Mesenchymal stem cell (in vitro differentiated cells and primary cell): ENCODE results near the gene AGR3. TPM values are rescaled to one million over a fixed set of nuclear protein-coding genes. Genes with fewer than 3 reads are reported as not detected.
A peak's percentile ranks its signal among the peaks of the same experiment; 100 is the strongest.

Experiments used
- DNase-seq: peaks from one replicate; pipeline ENCODE4 v3.0.0-alpha.2; 2013
- H2AFZ ChIP-seq: one replicate; pipeline ENCODE4 v1.6.1; 2013; ENCODE audit warnings: low read depth, mild to moderate bottlenecking, control low read depth, inconsistent platforms, low read length, moderate library complexity
- H2AK5ac ChIP-seq: 2 replicates; pipeline ENCODE4 v1.6.1; 2013; ENCODE audit warnings: low read length, moderate library complexity, mild to moderate bottlenecking, inconsistent platforms; ENCODE audit not compliant: severe bottlenecking
- H2BK120ac ChIP-seq: one replicate; pipeline ENCODE4 v1.6.1; 2013; ENCODE audit warnings: low read depth, mild to moderate bottlenecking, inconsistent platforms, low read length, moderate library complexity
- H2BK12ac ChIP-seq, 2 experiments: one replicate each; pipeline ENCODE4 v1.6.1; 2013; ENCODE audit warnings: inconsistent platforms in 2 of 2, low read length in 2 of 2, mild to moderate bottlenecking in 2 of 2, moderate library complexity in 2 of 2, control low read depth in 1 of 2
- H2BK15ac ChIP-seq: one replicate; pipeline ENCODE4 v1.6.1; 2013; ENCODE audit warnings: mild to moderate bottlenecking, low read depth, inconsistent platforms; ENCODE audit not compliant: poor library complexity, severe bottlenecking
- H2BK5ac ChIP-seq: 2 replicates; pipeline ENCODE4 v1.6.1; 2013; ENCODE audit warnings: low read depth, mild to moderate bottlenecking, low read length, control low read depth, inconsistent platforms; ENCODE audit not compliant: poor library complexity, severe bottlenecking
- H3K14ac ChIP-seq, 2 experiments: one replicate each; pipeline ENCODE4 v1.6.1; 2013; ENCODE audit warnings: inconsistent platforms in 2 of 2, low read length in 2 of 2, control low read depth in 1 of 2, mild to moderate bottlenecking in 1 of 2, moderate library complexity in 1 of 2
- H3K18ac ChIP-seq, 2 experiments: one replicate each; pipeline ENCODE4 v1.6.1; 2013; ENCODE audit warnings: inconsistent platforms in 2 of 2, low read length in 2 of 2, control low read depth in 1 of 2, low read depth in 1 of 2, mild to moderate bottlenecking in 1 of 2
- H3K23ac ChIP-seq, 2 experiments: one replicate each; pipeline ENCODE4 v1.6.1; 2013; ENCODE audit warnings: inconsistent platforms in 2 of 2, low read length in 2 of 2, mild to moderate bottlenecking in 2 of 2, moderate library complexity in 2 of 2, control low read depth in 1 of 2
- H3K27ac ChIP-seq: 2 replicates; pipeline ENCODE4 v1.5.1; 2013; ENCODE audit warnings: mild to moderate bottlenecking, moderate library complexity, low read length, control low read depth, inconsistent platforms; ENCODE audit not compliant: poor library complexity, severe bottlenecking
- H3K27me3 ChIP-seq, 2 experiments: 2 replicates each; pipeline versions ENCODE4 v1.6.1 to v1.7.0; 2013; ENCODE audit warnings: low read length in 2 of 2, mild to moderate bottlenecking in 2 of 2, moderate library complexity in 2 of 2, control low read depth in 1 of 2, inconsistent platforms in 1 of 2; ENCODE audit not compliant: control insufficient read depth in 1 of 2, insufficient read depth in 1 of 2
- H3K36me3 ChIP-seq, 2 experiments: 2 replicates each; pipeline versions ENCODE4 v1.6.1 to v1.7.0; 2013; ENCODE audit warnings: low read length in 2 of 2, control low read depth in 1 of 2, inconsistent platforms in 1 of 2, low read depth in 1 of 2, mild to moderate bottlenecking in 1 of 2; ENCODE audit not compliant: insufficient read depth in 2 of 2, control insufficient read depth in 1 of 2
- H3K4ac ChIP-seq, 2 experiments: one replicate each; pipeline ENCODE4 v1.6.1; 2013; ENCODE audit warnings: inconsistent platforms in 2 of 2, low read length in 2 of 2, mild to moderate bottlenecking in 2 of 2, moderate library complexity in 2 of 2, control low read depth in 1 of 2, low read depth in 1 of 2
- H3K4me1 ChIP-seq: 2 replicates; pipeline ENCODE4 v1.6.1; 2013; ENCODE audit warnings: low read depth, low read length, control low read depth; ENCODE audit not compliant: control insufficient read depth, insufficient read depth
- H3K4me2 ChIP-seq: 2 replicates; pipeline ENCODE4 v1.6.1; 2013; ENCODE audit warnings: low read length, mild to moderate bottlenecking, inconsistent platforms; ENCODE audit not compliant: poor library complexity, severe bottlenecking
- H3K4me3 ChIP-seq, 2 experiments: 2 replicates each; pipeline versions ENCODE4 v1.5.1 to v1.7.0; 2013; ENCODE audit warnings: low read length in 2 of 2, mild to moderate bottlenecking in 2 of 2, control low read depth in 1 of 2, low read depth in 1 of 2; ENCODE audit not compliant: insufficient read depth in 1 of 2
- H3K79me1 ChIP-seq: replicated peaks from 2 replicates; pipeline ENCODE4 v1.6.1; 2013; ENCODE audit warnings: mild to moderate bottlenecking, control low read depth, low read length, inconsistent platforms; ENCODE audit not compliant: poor library complexity, severe bottlenecking
- H3K9ac ChIP-seq: 2 replicates; pipeline ENCODE4 v1.7.0; 2013; ENCODE audit warnings: mild to moderate bottlenecking, low read length, moderate library complexity
- H3K9me3 ChIP-seq: 2 replicates; pipeline ENCODE4 v1.7.0; 2013; ENCODE audit warnings: mild to moderate bottlenecking, low read length; ENCODE audit not compliant: control insufficient read depth
- H4K8ac ChIP-seq: one replicate; pipeline ENCODE4 v1.6.1; 2013; ENCODE audit warnings: inconsistent platforms, mild to moderate bottlenecking, low read length, moderate library complexity
- H4K91ac ChIP-seq: one replicate; pipeline ENCODE4 v1.6.1; 2013; ENCODE audit warnings: mild to moderate bottlenecking, low read length, inconsistent platforms
- WGBS: methylation state at CpG from one replicate; pipeline ENCODE4 v1.1.7; 2013; ENCODE audit warnings: mixed read lengths; 5-methylcytosine and 5-hydroxymethylcytosine counted together
- polyA plus RNA-seq, 2 experiments: library from polyadenylated mRNA; stranded (reverse); fragments of 200-250 nt; gene quantifications; one replicate each; pipeline ENCODE4 v1.2.3, GENCODE V29; 2013

The AGR3 gene
- polyA plus RNA-seq (2013, experiment 1 of 2) = not detected
- not detected for polyA plus RNA-seq (2013, experiment 2 of 2)

- H3K9me3 ChIP-seq = no peaks in the 10 kb centered on the region
- no peak within 1 kb of the TSS for H3K4me3 ChIP-seq
- no peaks in the 10 kb centered on the region for H3K27me3 ChIP-seq
- H2AK5ac ChIP-seq = no peak within 1 kb of the TSS
- no peaks in the 10 kb centered on the region for H3K4me1 ChIP-seq
- H4K91ac ChIP-seq = no peak within 1 kb of the TSS
- no peak within 1 kb of the TSS for H2AFZ ChIP-seq
- no peaks in the 10 kb centered on the region for H3K36me3 ChIP-seq
- H2BK120ac ChIP-seq = peak within 1 kb of the TSS; percentile 34
- H3K9ac ChIP-seq = no peak within 1 kb of the TSS
- peak within 1 kb of the TSS in 1 of 2 experiments; percentile 43 for H3K18ac ChIP-seq
- no peak within 1 kb of the TSS for H2BK15ac ChIP-seq
- no peak within 1 kb of the TSS for H3K14ac ChIP-seq
- no peak within 1 kb of the TSS for H3K27ac ChIP-seq
- H4K8ac ChIP-seq = peak within 1 kb of the TSS; percentile 28
- H2BK5ac ChIP-seq = no peak within 1 kb of the TSS
- no peak for DNase-seq
- H3K79me1 ChIP-seq = no peaks in the 10 kb centered on the region
- H3K23ac ChIP-seq = no peak within 1 kb of the TSS
- H2BK12ac ChIP-seq = no peak within 1 kb of the TSS
- no peak within 1 kb of the TSS for H3K4me2 ChIP-seq
- WGBS = 100% methylated on average over 1 of the region's 1 CpG
- H3K4ac ChIP-seq = no peak within 1 kb of the TSS
These were observed at the start of gene AGR3 for GRCh38 chr7:16881844-16882243. Gene AGR3, minus strand, starts transcription at chr7:16881983. Its CDS starts 3,365 bp downstream, at chr7:16878618.

- no peak for DNase-seq
- Histone ChIP-seq H3K79me1 (no peaks in the 10 kb centered on the region), H3K27ac (no peak overlapping the region), H2BK5ac (no peak overlapping the region), H3K9ac (no peak overlapping the region), H2BK12ac (no peak overlapping the region), H4K91ac (no peak overlapping the region), H3K9me3 (no peaks in the 10 kb centered on the region), H2BK15ac (no peak overlapping the region), H3K23ac (no peak overlapping the region), H2BK120ac (no peak overlapping the region), H3K14ac (no peak overlapping the region), H3K36me3 (no peaks in the 10 kb centered on the region), H3K27me3 (no peaks in the 10 kb centered on the region), H2AK5ac (no peak overlapping the region), H3K18ac (no peak overlapping the region), H3K4me2 (no peak overlapping the region), H3K4ac (no peak overlapping the region), H3K4me3 (no peak overlapping the region), H4K8ac (no peak overlapping the region), H3K4me1 (peaks cover 1% of the 10 kb centered on the region), H2AFZ (no peak overlapping the region)
- 100% methylated on average over 2 of the region's 4 CpGs for WGBS
These were observed 49.2 kb upstream of the AGR3 start for GRCh38 chr7:16930946-16931345.

GRCh38 chr7:16929146-16929762 is 47.5 kb upstream of the AGR3 start:
- H2BK15ac ChIP-seq = no peak overlapping the region
- no peak overlapping the region for H3K9ac ChIP-seq
- H3K4ac ChIP-seq = no peak overlapping the region
- H3K79me1 ChIP-seq = no peaks in the 10 kb centered on the region
- no peak overlapping the region for H3K23ac ChIP-seq
- no peak overlapping the region for H3K4me2 ChIP-seq
- H3K9me3 ChIP-seq = no peaks in the 10 kb centered on the region
- H3K18ac ChIP-seq = no peak overlapping the region
- no peak overlapping the region for H3K14ac ChIP-seq
- no peak overlapping the region for H4K8ac ChIP-seq
- no peak overlapping the region for H2BK12ac ChIP-seq
- no peaks in the 10 kb centered on the region for H3K4me1 ChIP-seq
- no peak overlapping the region for H3K4me3 ChIP-seq
- H3K36me3 ChIP-seq = no peaks in the 10 kb centered on the region
- no peak overlapping the region for H2BK120ac ChIP-seq
- no peak overlapping the region for H3K27ac ChIP-seq
- DNase-seq = no peak
- no peak overlapping the region for H2AFZ ChIP-seq
- H2BK5ac ChIP-seq = no peak overlapping the region
- no peak overlapping the region for H2AK5ac ChIP-seq
- H3K27me3 ChIP-seq = no peaks in the 10 kb centered on the region
- WGBS = 33% methylated on average over 1 of the region's 1 CpG
- H4K91ac ChIP-seq = no peak overlapping the region

- H3K4ac ChIP-seq = no peak overlapping the region
- H2BK120ac ChIP-seq = no peak overlapping the region
- no peaks in the 10 kb centered on the region for H3K36me3 ChIP-seq
- H2AFZ ChIP-seq = no peak overlapping the region
- no peaks in the 10 kb centered on the region for H3K27me3 ChIP-seq
- H3K9ac ChIP-seq = no peak overlapping the region
- no peaks in the 10 kb centered on the region for H3K9me3 ChIP-seq
- no peak overlapping the region for H2BK5ac ChIP-seq
- H4K91ac ChIP-seq = no peak overlapping the region
- no peak overlapping the region for H3K14ac ChIP-seq
- H3K23ac ChIP-seq = no peak overlapping the region
- no peak overlapping the region for H3K4me3 ChIP-seq
- H2BK15ac ChIP-seq = no peak overlapping the region
- peak overlapping the region in 1 of 2 experiments; percentile 51 for H2BK12ac ChIP-seq
- H2AK5ac ChIP-seq = no peak overlapping the region
- no peak overlapping the region for H4K8ac ChIP-seq
- no peak for DNase-seq
- H3K27ac ChIP-seq = no peak overlapping the region
- H3K4me2 ChIP-seq = no peak overlapping the region
- WGBS = 88% methylated on average over 1 of the region's 1 CpG
- peaks cover 2% of the 10 kb centered on the region for H3K79me1 ChIP-seq
- no peak overlapping the region for H3K18ac ChIP-seq
- H3K4me1 ChIP-seq = peaks cover 1% of the 10 kb centered on the region
These were observed 45.1 kb upstream of the AGR3 start for GRCh38 chr7:16926861-16927260.
